Mesodermal cell (in vitro differentiated cells): ENCODE data around the gene GRK2.

Source experiments
- H3K27ac ChIP-seq: 2 replicates; pipeline ENCODE4 v1.7.0; 2013; ENCODE audit warnings: mild to moderate bottlenecking, low read depth, low read length, moderate library complexity; ENCODE audit not compliant: severe bottlenecking
- H3K36me3 ChIP-seq: 2 replicates; pipeline ENCODE4 v1.7.1; 2013; ENCODE audit warnings: mild to moderate bottlenecking, low read length, moderate library complexity; ENCODE audit not compliant: control insufficient read depth, insufficient read depth
- H3K4me1 ChIP-seq: one replicate; pipeline ENCODE4 v1.7.1; 2013; ENCODE audit warnings: mild to moderate bottlenecking, low read length; ENCODE audit not compliant: insufficient read depth, control insufficient read depth, poor library complexity, severe bottlenecking
- H3K4me3 ChIP-seq: 2 replicates; pipeline ENCODE4 v1.7.0; 2013; ENCODE audit warnings: low read length, control low read depth, mild to moderate bottlenecking; ENCODE audit not compliant: insufficient read depth, poor library complexity, severe bottlenecking; ENCODE audit errors: extremely low read depth
- H3K9me3 ChIP-seq: 2 replicates; pipeline ENCODE4 v1.7.1; 2013; ENCODE audit warnings: mild to moderate bottlenecking, low read length, moderate library complexity; ENCODE audit not compliant: control insufficient read depth
- WGBS, 2 experiments: methylation state at CpG; one replicate each; pipeline ENCODE4 v1.1.5; 2013; ENCODE audit warnings: missing lambda C conversion rate in 2 of 2; ENCODE audit not compliant: insufficient coverage in 2 of 2; 5-methylcytosine and 5-hydroxymethylcytosine counted together

The GRK2 gene

DNA sequence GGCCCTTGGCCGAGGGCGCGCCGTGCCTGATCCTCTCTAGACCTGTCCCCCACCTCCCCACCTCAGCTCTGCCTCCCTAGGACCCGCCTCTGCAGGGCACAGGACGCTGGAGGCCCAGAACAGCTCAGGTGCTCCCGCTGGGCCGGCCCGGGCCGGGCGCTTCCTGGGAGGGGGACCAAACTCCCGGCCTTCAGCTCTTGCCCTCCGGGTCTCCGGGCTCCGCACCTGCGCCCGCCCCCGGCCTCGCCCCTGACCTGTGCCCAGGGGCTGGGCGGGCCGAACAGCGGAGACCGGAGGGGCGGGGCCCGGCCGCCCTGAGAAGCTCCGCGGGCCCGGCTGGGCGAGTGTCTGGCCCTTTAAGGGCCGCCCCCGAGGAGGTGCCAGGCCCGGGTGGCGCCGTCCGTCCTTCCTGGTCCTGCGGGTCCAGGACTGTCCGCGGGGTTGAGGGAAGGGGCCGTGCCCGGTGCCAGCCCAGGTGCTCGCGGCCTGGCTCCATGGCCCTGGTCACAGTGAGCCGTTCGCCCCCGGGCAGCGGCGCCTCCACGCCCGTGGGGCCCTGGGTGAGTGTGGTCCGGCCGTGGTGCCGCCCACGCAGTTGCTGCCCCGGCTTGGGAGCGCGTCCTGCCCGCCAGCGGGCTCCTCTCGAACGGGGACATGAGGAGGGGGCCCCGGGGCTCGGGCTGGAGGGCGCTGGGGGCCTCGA is 37.0 kb downstream of the GRK2 start, which contains the start of gene SSH3:
Gene SSH3 (plus strand): TSS at position 399 of the 703 bp plus-strand sequence. CDS start 96 bp downstream, at position 495.
- Histone ChIP-seq H3K4me1 (peaks cover 20% of the 10 kb centered on the region), H3K4me3 (peak within 1 kb of the TSS; percentile 60), H3K36me3 (peaks cover 41% of the 10 kb centered on the region), H3K9me3 (no peaks in the 10 kb centered on the region), H3K27ac (peak within 1 kb of the TSS; percentile 23)
- 0 to 1% methylated on average over 52 to 54 of the region's 65 CpGs for WGBS, 2 experiments

DNA sequence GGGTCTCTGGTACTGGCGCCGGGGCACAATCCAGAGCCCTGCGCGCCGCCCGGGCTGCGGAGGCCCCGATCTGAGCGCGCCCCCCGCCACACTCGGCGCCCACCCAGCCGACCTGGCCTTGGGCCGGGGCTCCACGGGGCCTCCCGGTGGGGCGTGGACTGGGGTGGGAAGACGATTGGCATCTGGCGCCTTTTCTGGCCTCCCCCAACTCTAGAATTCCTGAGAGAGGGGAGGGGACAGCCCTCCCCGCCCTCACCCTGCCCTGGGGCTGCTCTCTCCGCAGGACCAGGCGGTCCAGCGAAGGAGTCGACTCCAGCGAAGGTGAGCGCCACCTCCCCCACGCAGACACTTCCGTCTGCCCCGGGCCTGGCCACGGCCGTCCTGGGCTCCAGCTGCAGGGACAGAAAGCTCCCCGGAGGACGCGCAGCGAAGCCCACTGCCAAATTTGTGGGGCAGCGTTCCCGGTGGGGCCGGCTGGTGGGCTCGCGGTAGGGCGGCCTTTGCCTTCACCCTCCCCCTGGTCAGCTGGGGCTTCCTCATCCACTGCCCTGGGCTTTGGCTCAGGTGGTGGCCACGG is 37.6 kb downstream of the GRK2 start:
- 5 to 6% methylated on average over 24 to 38 of the region's 43 CpGs for WGBS, 2 experiments
- peaks cover 20% of the 10 kb centered on the region for H3K4me1 ChIP-seq
- peaks cover 34% of the 10 kb centered on the region for H3K36me3 ChIP-seq
- no peak overlapping the region for H3K27ac ChIP-seq
- H3K4me3 ChIP-seq = peak overlapping the region; percentile 60
- H3K9me3 ChIP-seq = no peaks in the 10 kb centered on the region

DNA sequence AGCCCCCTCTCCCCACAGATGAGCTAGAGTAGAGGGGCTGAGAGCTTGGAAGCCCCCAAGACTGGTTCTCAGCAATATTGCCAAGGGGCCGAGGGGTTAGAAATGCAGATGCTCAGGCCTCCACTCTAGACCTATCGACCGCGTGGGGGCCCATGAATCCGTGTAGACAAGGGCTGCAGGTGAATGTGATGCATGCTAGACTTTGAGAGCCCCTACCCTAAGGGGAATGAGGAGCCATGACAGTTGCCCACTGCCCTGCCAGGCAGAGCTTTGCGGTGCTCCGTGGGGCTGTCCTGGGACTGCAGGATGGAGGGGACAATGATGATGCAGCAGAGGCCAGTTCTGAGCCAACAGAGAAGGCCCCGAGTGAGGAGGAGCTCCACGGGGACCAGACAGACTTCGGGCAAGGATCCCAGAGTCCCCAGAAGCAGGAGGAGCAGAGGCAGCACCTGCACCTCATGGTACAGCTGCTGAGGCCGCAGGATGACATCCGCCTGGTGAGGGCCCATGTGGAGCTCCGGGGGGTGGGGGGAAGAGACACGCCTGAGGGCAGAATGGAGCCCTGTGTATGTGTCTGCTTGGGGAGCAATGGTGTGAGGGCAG is 38.3 kb downstream of the GRK2 start:
- H3K4me3 ChIP-seq = peak overlapping the region; percentile 60
- H3K4me1 ChIP-seq = peaks cover 20% of the 10 kb centered on the region
- H3K36me3 ChIP-seq = peaks cover 28% of the 10 kb centered on the region
- H3K9me3 ChIP-seq = no peaks in the 10 kb centered on the region
- no peak overlapping the region for H3K27ac ChIP-seq
- 85 to 88% methylated on average over 13 to 14 of the region's 14 CpGs for WGBS, 2 experiments

DNA sequence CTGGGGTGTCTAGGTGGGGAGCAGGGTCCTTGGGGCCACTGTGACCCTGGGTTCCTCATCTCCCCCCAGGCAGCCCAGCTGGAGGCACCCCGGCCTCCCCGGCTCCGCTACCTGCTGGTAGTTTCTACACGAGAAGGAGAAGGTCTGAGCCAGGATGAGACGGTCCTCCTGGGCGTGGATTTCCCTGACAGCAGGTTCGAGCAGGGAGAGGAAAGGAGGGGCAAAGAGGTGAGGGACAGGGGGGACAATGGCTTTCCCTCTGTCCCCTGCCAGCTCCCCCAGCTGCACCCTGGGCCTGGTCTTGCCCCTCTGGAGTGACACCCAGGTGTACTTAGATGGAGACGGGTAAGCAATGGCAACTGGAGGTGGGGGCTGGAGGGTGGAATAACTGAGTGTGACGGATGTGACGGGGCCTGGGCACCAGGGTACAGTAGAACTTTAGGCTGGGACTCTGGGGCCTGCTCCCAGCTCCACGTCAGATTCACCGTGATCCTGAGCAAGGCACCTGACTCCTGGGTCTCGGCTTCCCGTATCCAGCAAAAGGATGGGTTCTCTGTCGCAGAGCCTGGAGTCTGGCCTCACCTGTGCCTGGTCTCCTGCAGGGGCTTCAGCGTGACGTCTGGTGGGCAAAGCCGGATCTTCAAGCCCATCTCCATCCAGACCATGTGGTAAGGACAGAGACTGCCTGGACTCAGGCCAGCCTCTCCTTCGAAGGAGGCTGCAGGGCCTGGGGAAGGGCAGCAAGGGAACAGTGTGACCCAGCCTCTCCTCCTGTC is 40.7 kb downstream of the GRK2 start:
- Histone ChIP-seq H3K27ac (no peak overlapping the region), H3K4me3 (no peak overlapping the region), H3K36me3 (peaks cover 10% of the 10 kb centered on the region), H3K9me3 (no peaks in the 10 kb centered on the region), H3K4me1 (peaks cover 14% of the 10 kb centered on the region)
- WGBS, 2 experiments = 94 to 95% methylated on average over 18 to 19 of the region's 19 CpGs

DNA sequence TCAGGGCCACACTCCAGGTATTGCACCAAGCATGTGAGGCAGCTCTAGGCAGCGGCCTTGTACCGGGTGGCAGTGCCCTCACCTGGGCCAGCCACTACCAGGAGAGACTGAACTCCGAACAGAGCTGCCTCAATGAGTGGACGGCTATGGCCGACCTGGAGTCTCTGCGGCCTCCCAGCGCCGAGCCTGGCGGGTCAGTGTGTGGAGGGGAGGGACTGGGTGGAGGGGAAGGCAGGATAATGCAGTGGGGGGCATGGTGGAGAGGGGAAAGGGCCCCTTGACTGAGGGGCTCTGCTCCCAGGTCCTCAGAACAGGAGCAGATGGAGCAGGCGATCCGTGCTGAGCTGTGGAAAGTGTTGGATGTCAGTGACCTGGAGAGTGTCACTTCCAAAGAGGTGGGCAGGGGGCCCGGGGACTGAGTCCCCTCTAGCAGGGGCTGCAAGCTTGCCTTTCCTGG is 41.3 kb downstream of the GRK2 start:
- H3K4me1 ChIP-seq = peaks cover 8% of the 10 kb centered on the region
- no peak overlapping the region for H3K4me3 ChIP-seq
- H3K36me3 ChIP-seq = peaks cover 4% of the 10 kb centered on the region
- no peaks in the 10 kb centered on the region for H3K9me3 ChIP-seq
- H3K27ac ChIP-seq = no peak overlapping the region
- WGBS, 2 experiments = 93 to 97% methylated on average over 9 to 12 of the region's 12 CpGs

DNA sequence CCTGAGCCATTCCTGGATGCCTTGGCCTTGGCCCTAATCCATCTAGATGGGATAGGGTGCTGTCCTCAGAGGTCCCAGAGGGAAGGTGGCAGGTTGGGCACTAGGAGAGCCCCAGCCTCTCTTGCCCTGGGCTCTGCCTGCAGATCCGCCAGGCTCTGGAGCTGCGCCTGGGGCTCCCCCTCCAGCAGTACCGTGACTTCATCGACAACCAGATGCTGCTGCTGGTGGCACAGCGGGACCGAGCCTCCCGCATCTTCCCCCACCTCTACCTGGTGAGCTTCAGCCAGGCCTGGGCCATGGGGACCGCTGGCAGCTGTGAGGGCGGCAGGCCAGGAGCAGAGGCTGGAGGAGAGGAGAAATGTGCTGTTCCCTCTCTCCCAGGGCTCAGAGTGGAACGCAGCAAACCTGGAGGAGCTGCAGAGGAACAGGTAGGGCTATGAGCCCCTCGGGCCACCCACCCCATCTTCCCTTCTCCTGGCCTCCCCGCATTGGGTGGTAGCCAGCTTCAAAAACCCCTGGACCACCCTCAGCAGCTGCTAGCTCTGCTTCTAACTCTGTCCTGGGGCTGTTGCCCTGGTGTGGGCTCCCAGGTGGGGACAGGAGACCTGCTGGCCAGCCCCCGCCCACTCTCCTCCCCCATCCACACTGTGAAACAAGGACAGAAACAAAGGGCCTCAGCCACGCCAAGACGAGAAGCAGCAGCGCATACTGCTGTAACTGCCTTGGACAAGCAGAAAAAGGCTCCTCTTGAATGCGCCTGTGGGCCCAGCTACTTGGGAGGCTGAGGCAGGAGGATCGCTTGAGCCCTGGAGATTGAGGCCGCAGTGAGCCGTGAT is 42.0 kb downstream of the GRK2 start:
- Histone ChIP-seq H3K4me1 (peaks cover under 1% of the 10 kb centered on the region), H3K36me3 (peaks cover 4% of the 10 kb centered on the region), H3K4me3 (no peak overlapping the region), H3K9me3 (no peaks in the 10 kb centered on the region), H3K27ac (no peak overlapping the region)
- 89 to 94% methylated on average over 11 to 14 of the region's 20 CpGs for WGBS, 2 experiments

DNA sequence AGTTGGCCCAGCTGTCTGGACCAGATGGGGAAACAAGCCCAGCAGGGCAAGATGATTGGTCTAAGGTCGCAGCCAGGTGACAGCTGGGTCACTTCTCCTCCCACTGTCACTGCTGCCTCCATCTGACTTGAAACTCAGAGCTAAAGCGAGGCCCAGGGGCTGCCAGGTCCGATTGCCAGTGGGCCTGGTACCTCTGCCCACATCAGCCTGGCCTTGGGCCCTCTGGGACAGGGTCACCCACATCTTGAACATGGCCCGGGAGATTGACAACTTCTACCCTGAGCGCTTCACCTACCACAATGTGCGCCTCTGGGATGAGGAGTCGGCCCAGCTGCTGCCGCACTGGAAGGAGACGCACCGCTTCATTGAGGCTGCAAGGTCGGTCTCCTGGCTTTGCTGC is 42.9 kb downstream of the GRK2 start:
- WGBS, 2 experiments = 94 to 97% methylated on average over 10 to 11 of the region's 11 CpGs
- H3K27ac ChIP-seq = no peak overlapping the region
- no peak overlapping the region for H3K4me3 ChIP-seq
- peaks cover 4% of the 10 kb centered on the region for H3K36me3 ChIP-seq
- H3K9me3 ChIP-seq = no peaks in the 10 kb centered on the region
- H3K4me1 ChIP-seq = no peaks in the 10 kb centered on the region

DNA sequence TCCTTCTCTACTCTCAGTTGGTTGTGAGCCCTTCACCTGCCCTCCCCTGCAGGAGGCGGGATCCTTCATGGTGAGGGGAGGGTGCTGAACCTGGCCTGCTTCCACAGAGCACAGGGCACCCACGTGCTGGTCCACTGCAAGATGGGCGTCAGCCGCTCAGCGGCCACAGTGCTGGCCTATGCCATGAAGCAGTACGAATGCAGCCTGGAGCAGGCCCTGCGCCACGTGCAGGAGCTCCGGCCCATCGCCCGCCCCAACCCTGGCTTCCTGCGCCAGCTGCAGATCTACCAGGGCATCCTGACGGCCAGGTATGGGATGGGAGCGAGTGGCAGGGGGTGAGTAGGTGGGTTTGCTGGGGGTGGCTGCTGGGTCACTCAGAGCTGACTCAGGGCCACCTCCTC is 43.4 kb downstream of the GRK2 start:
- 95 to 96% methylated on average over 10 to 11 of the region's 14 CpGs for WGBS, 2 experiments

DNA sequence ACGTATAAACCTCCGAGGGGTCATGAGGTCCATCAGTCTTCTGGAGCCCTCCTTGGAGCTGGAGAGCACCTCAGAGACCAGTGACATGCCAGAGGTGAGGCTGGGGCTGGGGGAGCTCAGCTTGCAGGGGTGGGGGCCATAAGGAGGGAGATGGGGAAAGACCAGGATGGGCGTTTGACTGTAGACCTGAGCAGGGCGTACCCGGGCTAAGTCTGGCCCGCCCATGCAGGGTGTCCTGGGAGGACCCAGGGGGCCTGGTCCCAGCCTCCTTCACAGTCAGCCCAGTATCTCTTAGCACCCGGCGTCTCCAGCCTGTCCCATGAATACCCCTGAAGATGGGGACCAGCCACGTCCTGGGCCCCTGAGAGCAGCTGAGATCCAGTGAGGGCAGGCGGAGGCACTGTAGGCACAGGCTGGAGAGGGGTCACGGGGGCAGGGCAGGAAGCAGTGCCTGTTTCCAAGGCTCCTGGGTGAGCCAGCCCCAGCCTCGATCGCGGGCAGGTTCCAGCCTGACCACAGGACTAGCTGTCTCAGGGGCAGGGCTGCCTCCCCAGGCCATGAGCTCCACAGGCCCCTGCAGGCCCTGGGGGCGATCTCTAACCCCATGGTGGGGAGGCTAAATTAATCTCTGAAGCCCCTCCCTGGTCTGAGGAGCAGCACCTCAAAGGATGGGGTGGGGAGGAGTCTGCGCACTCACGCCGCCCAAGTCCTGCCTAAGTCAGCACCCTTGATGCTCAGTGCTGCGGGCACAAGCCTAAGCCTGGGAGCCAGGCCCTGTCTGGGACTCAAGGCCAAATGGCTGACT is 44.2 kb downstream of the GRK2 start:
- 91 to 93% methylated on average over 16 to 18 of the region's 19 CpGs for WGBS, 2 experiments
- H3K27ac ChIP-seq = no peak overlapping the region
- peaks cover 4% of the 10 kb centered on the region for H3K36me3 ChIP-seq
- H3K9me3 ChIP-seq = no peaks in the 10 kb centered on the region
- no peaks in the 10 kb centered on the region for H3K4me1 ChIP-seq
- no peak overlapping the region for H3K4me3 ChIP-seq

More for the DNA sequence above, 43.4 kb downstream of the GRK2 start:
- Histone ChIP-seq H3K9me3 (no peaks in the 10 kb centered on the region), H3K27ac (no peak overlapping the region), H3K36me3 (peaks cover 4% of the 10 kb centered on the region), H3K4me3 (no peak overlapping the region), H3K4me1 (no peaks in the 10 kb centered on the region)
